CD14-positive monocyte (primary cell): ENCODE results near the gene AFF1. TPM values are rescaled to one million over a fixed set of nuclear protein-coding genes. Genes with fewer than 3 reads are reported as not detected.

Experiments
- DNase-seq, 3 donors: peaks; one replicate each; pipeline ENCODE4 v3.0.0-alpha.2; 2011 to 2022
- H2AFZ ChIP-seq: 2 replicates; pipeline ENCODE4 v1.6.0; 2012; ENCODE audit warnings: mild to moderate bottlenecking, low read depth, low read length, inconsistent platforms; ENCODE audit not compliant: insufficient read depth, poor library complexity, severe bottlenecking
- H3K27ac ChIP-seq, 2 donors: 1 replicate in 1 of 2; 2 replicates in 1 of 2; pipeline ENCODE4 v1.5.1; 2012 to 2013; ENCODE audit warnings: low read length in 2 of 2, control low read depth in 1 of 2, inconsistent platforms in 1 of 2, low read depth in 1 of 2, mild to moderate bottlenecking in 1 of 2
- H3K27me3 ChIP-seq, 2 donors: one replicate each; pipeline versions ENCODE4 v1.6.0 to v1.6.1; 2011 to 2013; ENCODE audit warnings: low read length in 2 of 2; ENCODE audit not compliant: control insufficient read depth in 2 of 2, insufficient read depth in 2 of 2
- H3K36me3 ChIP-seq, 2 donors: replicated peaks in 1 of 2; 1 replicate in 1 of 2; 2 replicates in 1 of 2; pipeline versions ENCODE4 v1.5.1 to v1.6.1; 2012 to 2013; ENCODE audit warnings: low read length in 2 of 2, control low read depth in 1 of 2, inconsistent platforms in 1 of 2, mild to moderate bottlenecking in 1 of 2; ENCODE audit not compliant: insufficient read depth in 2 of 2, control insufficient read depth in 1 of 2
- H3K4me1 ChIP-seq, 2 donors: 1 replicate in 1 of 2; 2 replicates in 1 of 2; pipeline versions ENCODE4 v1.5.1 to v1.6.1; 2012 to 2013; ENCODE audit warnings: low read length in 2 of 2, control low read depth in 1 of 2, inconsistent platforms in 1 of 2, mild to moderate bottlenecking in 1 of 2, moderate library complexity in 1 of 2; ENCODE audit not compliant: insufficient read depth in 2 of 2, control insufficient read depth in 1 of 2
- H3K4me2 ChIP-seq: replicated peaks from 2 replicates; pipeline ENCODE3; 2012; ENCODE audit warnings: low read length, moderate library complexity, mild to moderate bottlenecking; ENCODE audit not compliant: poor library complexity, severe bottlenecking; ENCODE audit errors: extremely low read depth
- H3K4me3 ChIP-seq, 3 experiments: fragments of 200-600 bp in 1 of 3; sonication (generic) in 1 of 3; replicated peaks in 1 of 3; 1 replicate in 2 of 3; 2 replicates in 1 of 3; pipeline ENCODE4 v1.5.1; 2011 to 2013; ENCODE audit warnings: low read length in 3 of 3, mild to moderate bottlenecking in 3 of 3, control low read depth in 2 of 3, low read depth in 2 of 3, inconsistent platforms in 1 of 3, moderate library complexity in 1 of 3
- H3K79me2 ChIP-seq: 2 replicates; pipeline ENCODE4 v1.6.0; 2012; ENCODE audit warnings: mild to moderate bottlenecking, control low read depth, inconsistent platforms, low read length, moderate library complexity; ENCODE audit not compliant: insufficient read depth
- H3K9ac ChIP-seq: 2 replicates; pipeline ENCODE4 v1.6.0; 2017; ENCODE audit warnings: low read length, mild to moderate bottlenecking; ENCODE audit not compliant: insufficient read depth, poor library complexity, severe bottlenecking
- H3K9me3 ChIP-seq, 2 donors: replicated peaks in 1 of 2; 1 replicate in 1 of 2; 2 replicates in 1 of 2; pipeline versions ENCODE4 v1.5.1 to v1.6.1; 2012 to 2013; ENCODE audit warnings: low read length in 2 of 2, control low read depth in 1 of 2; ENCODE audit not compliant: control insufficient read depth in 1 of 2, insufficient read depth in 1 of 2
- H4K20me1 ChIP-seq: 2 replicates; pipeline ENCODE4 v1.6.0; 2012; ENCODE audit warnings: mild to moderate bottlenecking, low read length, control low read depth, moderate library complexity; ENCODE audit not compliant: insufficient read depth
- H3K27ac Mint-ChIP-seq, 7 donors: one replicate each; pipeline ENCODE4 v1.8.0; 2020; ENCODE audit warnings: mild to moderate bottlenecking in 7 of 7, mixed read lengths in 7 of 7, moderate library complexity in 6 of 7, inconsistent platforms in 2 of 7
- H3K27me3 Mint-ChIP-seq, 3 donors: one replicate each; pipeline ENCODE4 v1.8.0; 2021 to 2022; ENCODE audit warnings: low read depth in 3 of 3, mild to moderate bottlenecking in 3 of 3, mixed read lengths in 3 of 3, moderate library complexity in 3 of 3, inconsistent platforms in 1 of 3
- H3K36me3 Mint-ChIP-seq, 2 donors: one replicate each; pipeline ENCODE4 v1.8.0; 2020; ENCODE audit warnings: mixed read lengths in 2 of 2, inconsistent platforms in 1 of 2, mild to moderate bottlenecking in 1 of 2
- H3K4me1 Mint-ChIP-seq: one replicate; pipeline ENCODE4 v1.8.0; 2020; ENCODE audit warnings: mild to moderate bottlenecking, mixed read lengths
- H3K4me3 Mint-ChIP-seq, 2 donors: one replicate each; pipeline ENCODE4 v1.8.0; 2020; ENCODE audit warnings: mild to moderate bottlenecking in 2 of 2, mixed read lengths in 2 of 2, moderate library complexity in 1 of 2
- H3K9me3 Mint-ChIP-seq, 7 donors: one replicate each; pipeline ENCODE4 v1.8.0; 2020 to 2022; ENCODE audit warnings: mixed read lengths in 7 of 7, mild to moderate bottlenecking in 6 of 7, moderate library complexity in 6 of 7, inconsistent platforms in 2 of 7
- WGBS: methylation state at CpG from one replicate; pipeline ENCODE4 v1.1.5; 2013; ENCODE audit warnings: missing lambda C conversion rate; ENCODE audit not compliant: insufficient coverage; 5-methylcytosine and 5-hydroxymethylcytosine counted together
- intact Hi-C, 2 donors: fragments of 100-400 bp; cut with micrococcal nuclease; formaldehyde crosslinking; loops; one replicate each; pipeline versions ENCODE4 v1.15.0 to v1.15.1; 2023
- polyA plus RNA-seq, 3 donors: library from polyadenylated mRNA; depleted of rRNA in 1 of 3; unstranded in 2 of 3; stranded (reverse) in 1 of 3; fragments of 300-500 nt in 2 of 3; fragments of >200 nt in 1 of 3; fragmentation: Illumina TruSeq in 2 of 3; gene quantifications; 1 replicate in 2 of 3; 2 replicates in 1 of 3; pipeline ENCODE4 v1.2.3, GENCODE V29; 2012 to 2021
- TF ChIP-seq, protein P1 (sequence below): fragments of 200-600 bp; IDR thresholded peaks from one replicate; pipeline ENCODE4 v1.8.0; 2022; ENCODE audit warnings: antibody characterized with exemption, mild to moderate bottlenecking

AFF1 gene
- polyA plus RNA-seq, 3 donors: 7.5 to 20.9 (median 16.3) TPM

DNA sequence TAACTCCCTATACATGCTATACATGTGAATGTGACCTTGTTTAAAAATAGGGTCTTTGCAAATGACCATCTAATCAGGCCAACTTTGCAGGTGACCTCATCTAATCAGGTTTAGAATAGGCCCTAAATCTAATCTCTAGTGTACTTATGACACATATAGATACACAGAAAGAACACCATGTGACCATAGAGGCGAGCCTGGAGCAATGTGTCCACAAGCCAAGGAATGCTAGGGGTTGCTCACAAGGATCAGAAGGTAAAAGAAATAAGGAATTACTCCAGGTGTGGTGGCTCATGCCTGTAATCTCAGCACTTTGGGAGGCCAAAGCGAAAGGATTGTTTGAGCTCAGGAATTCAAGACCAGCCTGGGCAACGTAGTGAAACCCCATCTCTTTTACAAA, 32.9 kb upstream of the AFF1 start:
- no peak overlapping the region for H3K27ac Mint-ChIP-seq
- H3K9ac ChIP-seq: no peak overlapping the region
- no peak for DNase-seq
- H3K4me1 ChIP-seq: peaks cover 20% of the 10 kb centered on the region in 2 donors
- peaks cover 16% of the 10 kb centered on the region for H3K4me1 Mint-ChIP-seq
- H4K20me1 ChIP-seq: no peaks in the 10 kb centered on the region
- H3K27me3 ChIP-seq: no peaks in the 10 kb centered on the region
- H3K79me2 ChIP-seq: no peaks in the 10 kb centered on the region
- H3K9me3 Mint-ChIP-seq: peaks cover 0 to 2% (median 0%) of the 10 kb centered on the region in 7 donors
- H3K27me3 Mint-ChIP-seq: peaks cover 0 to 3% (median 1%) of the 10 kb centered on the region in 3 donors
- no peak overlapping the region for H3K27ac ChIP-seq
- no CpG with 5 or more reads among the region's 3 CpGs for WGBS
- no peaks in the 10 kb centered on the region for H3K36me3 Mint-ChIP-seq
- TF ChIP-seq, protein P1, sequence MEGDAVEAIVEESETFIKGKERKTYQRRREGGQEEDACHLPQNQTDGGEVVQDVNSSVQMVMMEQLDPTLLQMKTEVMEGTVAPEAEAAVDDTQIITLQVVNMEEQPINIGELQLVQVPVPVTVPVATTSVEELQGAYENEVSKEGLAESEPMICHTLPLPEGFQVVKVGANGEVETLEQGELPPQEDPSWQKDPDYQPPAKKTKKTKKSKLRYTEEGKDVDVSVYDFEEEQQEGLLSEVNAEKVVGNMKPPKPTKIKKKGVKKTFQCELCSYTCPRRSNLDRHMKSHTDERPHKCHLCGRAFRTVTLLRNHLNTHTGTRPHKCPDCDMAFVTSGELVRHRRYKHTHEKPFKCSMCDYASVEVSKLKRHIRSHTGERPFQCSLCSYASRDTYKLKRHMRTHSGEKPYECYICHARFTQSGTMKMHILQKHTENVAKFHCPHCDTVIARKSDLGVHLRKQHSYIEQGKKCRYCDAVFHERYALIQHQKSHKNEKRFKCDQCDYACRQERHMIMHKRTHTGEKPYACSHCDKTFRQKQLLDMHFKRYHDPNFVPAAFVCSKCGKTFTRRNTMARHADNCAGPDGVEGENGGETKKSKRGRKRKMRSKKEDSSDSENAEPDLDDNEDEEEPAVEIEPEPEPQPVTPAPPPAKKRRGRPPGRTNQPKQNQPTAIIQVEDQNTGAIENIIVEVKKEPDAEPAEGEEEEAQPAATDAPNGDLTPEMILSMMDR: no peak
- H3K4me3 ChIP-seq: no peak overlapping the region
- no peak overlapping the region for H2AFZ ChIP-seq
- no peak overlapping the region for H3K4me2 ChIP-seq
- H3K9me3 ChIP-seq: no peaks in the 10 kb centered on the region
- no peaks in the 10 kb centered on the region for H3K36me3 ChIP-seq
- H3K4me3 Mint-ChIP-seq: no peak overlapping the region
- intact Hi-C loops: no loop called here

DNA sequence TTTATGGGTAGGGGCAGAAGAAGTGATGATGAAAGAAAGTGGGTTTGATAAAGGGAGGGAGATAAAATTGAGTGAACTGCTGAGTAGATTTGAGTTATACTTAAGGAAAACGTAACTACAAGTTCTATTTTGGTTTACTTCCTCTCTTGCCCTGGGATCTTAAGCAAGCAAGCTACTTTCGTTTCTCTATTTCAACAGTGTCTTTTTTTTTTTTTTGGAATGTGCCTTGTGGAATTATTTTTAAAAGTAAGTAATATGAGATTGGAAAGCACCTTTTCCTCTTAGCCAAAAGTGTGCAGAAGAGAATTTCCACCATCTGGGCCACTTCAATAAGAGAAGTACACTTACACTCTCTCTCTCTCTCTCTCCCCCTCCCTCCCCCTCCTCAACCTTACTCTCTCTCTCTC, 26.6 kb upstream of the AFF1 start:
- intact Hi-C loops: loop anchor here in 1 of 2 donors (2.0 kb wide), 1 partner anchor 17 kb away; no protein-coding TSS in a partner anchor
- no peaks in the 10 kb centered on the region for H3K27me3 Mint-ChIP-seq
- no peaks in the 10 kb centered on the region for H3K9me3 ChIP-seq
- no peaks in the 10 kb centered on the region for H3K79me2 ChIP-seq
- H3K27ac Mint-ChIP-seq: peak overlapping the region; percentile 90 to 97 (median 94)
- no CpG with 5 or more reads among the region's 2 CpGs for WGBS
- H3K36me3 Mint-ChIP-seq: no peaks in the 10 kb centered on the region
- H2AFZ ChIP-seq: no peak overlapping the region
- H3K36me3 ChIP-seq: no peaks in the 10 kb centered on the region
- peak overlapping the region in 1 of 3 experiments; percentile 59 for H3K4me3 ChIP-seq
- peak overlapping the region; percentile 54 to 62 for H3K4me3 Mint-ChIP-seq
- peaks cover 56% of the 10 kb centered on the region for H3K4me1 Mint-ChIP-seq
- H3K4me2 ChIP-seq: peak overlapping the region; percentile 66
- no peaks in the 10 kb centered on the region for H3K27me3 ChIP-seq
- no peak overlapping the region for H3K9ac ChIP-seq
- peaks cover 0 to 1% (median 0%) of the 10 kb centered on the region in 7 donors for H3K9me3 Mint-ChIP-seq
- TF ChIP-seq, protein P1: no peak
- H3K27ac ChIP-seq: peak overlapping the region; percentile 83 to 86
- H3K4me1 ChIP-seq: peaks cover 64 to 69% of the 10 kb centered on the region in 2 donors
- peak; percentile 71 to 80 (median 73) for DNase-seq
- no peaks in the 10 kb centered on the region for H4K20me1 ChIP-seq
